Spleen (tissue), 7 donors: Measurements from ENCODE around the gene DTNA.

Source experiments
- POLR2A ChIP-seq, 3 donors: fragments of 450-650 bp; IDR thresholded peaks; one replicate each; pipeline ENCODE4 v1.5.1; 2017; ENCODE audit warnings: antibody characterized with exemption in 3 of 3, mild to moderate bottlenecking in 1 of 3
- POLR2AphosphoS5 ChIP-seq, 3 donors: sonication (generic); formaldehyde crosslinking; IDR thresholded peaks; one replicate each; pipeline ENCODE4 v1.5.1; 2017; ENCODE audit warnings: antibody characterized with exemption in 3 of 3
- TF ChIP-seq, protein P1 (sequence below), 11 experiments: fragments of 200-600 bp in 7 of 11; fragments of 450-650 bp in 4 of 11; sonication (generic) in 4 of 11; IDR thresholded peaks in 8 of 11; conservative IDR thresholded peaks in 3 of 11; 1 replicate in 7 of 11; 2 replicates in 4 of 11; pipeline versions ENCODE4 v1.4.0 to v1.8.0; 2016 to 2021; ENCODE audit warnings: antibody characterized with exemption in 11 of 11, inconsistent platforms in 4 of 11, mild to moderate bottlenecking in 1 of 11
- donor health status: DM: no; HTN: no; CAD: no; lungs with moderate emphysema.
- donor health status: DM: no; HTN: no; CAD: no.
- donor health status: DM: no; HTN: no; CAD: no.

DNA sequence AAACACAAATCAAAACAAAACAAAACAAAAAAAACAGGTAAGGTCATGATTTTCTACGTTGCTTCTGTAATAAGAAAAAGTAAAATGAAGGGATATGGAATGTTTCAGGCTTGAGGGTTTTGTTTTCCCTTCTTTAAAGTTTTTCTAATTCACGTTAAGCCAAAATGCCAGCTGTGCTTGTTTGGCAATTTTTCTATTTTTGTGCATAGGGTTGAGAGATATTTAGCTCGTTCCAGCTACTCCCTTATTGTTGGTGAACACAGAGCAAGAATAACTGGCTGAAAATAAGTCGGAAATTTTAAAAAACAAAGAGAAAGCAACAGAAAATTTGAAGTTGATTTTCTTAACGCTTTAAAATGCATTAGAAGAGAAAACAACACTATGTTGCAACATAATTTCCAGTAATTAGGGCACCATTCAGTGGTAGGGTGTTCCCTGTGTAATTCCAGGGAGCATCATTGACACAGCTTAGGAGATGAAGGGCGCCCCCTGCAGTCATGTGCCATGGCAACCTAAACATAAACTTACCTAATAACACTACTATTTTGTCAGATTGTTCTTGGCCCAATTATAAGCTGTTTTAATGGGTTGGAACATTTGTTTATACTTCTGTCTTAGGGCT, 99.5 kb downstream of the DTNA start:
- TF ChIP-seq, protein P1, sequence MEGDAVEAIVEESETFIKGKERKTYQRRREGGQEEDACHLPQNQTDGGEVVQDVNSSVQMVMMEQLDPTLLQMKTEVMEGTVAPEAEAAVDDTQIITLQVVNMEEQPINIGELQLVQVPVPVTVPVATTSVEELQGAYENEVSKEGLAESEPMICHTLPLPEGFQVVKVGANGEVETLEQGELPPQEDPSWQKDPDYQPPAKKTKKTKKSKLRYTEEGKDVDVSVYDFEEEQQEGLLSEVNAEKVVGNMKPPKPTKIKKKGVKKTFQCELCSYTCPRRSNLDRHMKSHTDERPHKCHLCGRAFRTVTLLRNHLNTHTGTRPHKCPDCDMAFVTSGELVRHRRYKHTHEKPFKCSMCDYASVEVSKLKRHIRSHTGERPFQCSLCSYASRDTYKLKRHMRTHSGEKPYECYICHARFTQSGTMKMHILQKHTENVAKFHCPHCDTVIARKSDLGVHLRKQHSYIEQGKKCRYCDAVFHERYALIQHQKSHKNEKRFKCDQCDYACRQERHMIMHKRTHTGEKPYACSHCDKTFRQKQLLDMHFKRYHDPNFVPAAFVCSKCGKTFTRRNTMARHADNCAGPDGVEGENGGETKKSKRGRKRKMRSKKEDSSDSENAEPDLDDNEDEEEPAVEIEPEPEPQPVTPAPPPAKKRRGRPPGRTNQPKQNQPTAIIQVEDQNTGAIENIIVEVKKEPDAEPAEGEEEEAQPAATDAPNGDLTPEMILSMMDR (IDR thresholded peaks at IDR 0.05 in 8 of 11, conservative IDR thresholded peaks at IDR 0.05 in 3 of 11), result peak in 2 of 11 experiments; percentile 18 to 23
- TF ChIP-seq POLR2A (IDR thresholded peaks at IDR 0.05), result no peak
- no peak for TF ChIP-seq POLR2AphosphoS5 (IDR thresholded peaks at IDR 0.05)
